GM19240 (cell line): ENCODE results near the gene EXOC3L2.
A peak's percentile ranks its signal among the peaks of the same experiment; 100 is the strongest.

ENCODE experiments used
- DNase-seq: peaks from one replicate; pipeline ENCODE4 v3.0.0; 2011; ENCODE audit warnings: low spot score; ENCODE audit not compliant: insufficient read length

Gene EXOC3L2

GRCh38 chr19:45180936-45181335 is 64.3 kb downstream of the EXOC3L2 start:
- DNase-seq: no peak

GRCh38 chr19:45179892-45180370 is 65.3 kb downstream of the EXOC3L2 start:
- no peak for DNase-seq

- no peak for DNase-seq
These were observed 65.9 kb downstream of the EXOC3L2 start for GRCh38 chr19:45179072-45179891.

- peak; percentile 97 for DNase-seq
These were observed 66.7 kb downstream of the EXOC3L2 start, which contains the start of gene BLOC1S3 for GRCh38 chr19:45178262-45179071. Gene BLOC1S3, plus strand, starts transcription at chr19:45178784. Its CDS starts 513 bp downstream, at chr19:45179297.

GRCh38 chr19:45177817-45178261 is 67.4 kb downstream of the EXOC3L2 start, which contains the start of gene TRAPPC6A:
Gene TRAPPC6A, minus strand, starts transcription at chr19:45178237. Its CDS starts 19 bp downstream, at chr19:45178218.
- no peak for DNase-seq

GRCh38 chr19:45175515-45176345 is 69.5 kb downstream of the EXOC3L2 start:
- no peak for DNase-seq

- DNase-seq: no peak
These were observed 71.4 kb downstream of the EXOC3L2 start for GRCh38 chr19:45173816-45174215.

GRCh38 chr19:45172611-45173208 is 72.5 kb downstream of the EXOC3L2 start:
- DNase-seq: no peak

- DNase-seq: no peak
These were observed 73.0 kb downstream of the EXOC3L2 start for GRCh38 chr19:45172173-45172572.

- no peak for DNase-seq
These were observed 74.0 kb downstream of the EXOC3L2 start for GRCh38 chr19:45171211-45171623.

- no peak for DNase-seq
These were observed 74.8 kb downstream of the EXOC3L2 start for GRCh38 chr19:45170146-45171106.

GRCh38 chr19:45169602-45170001 is 75.6 kb downstream of the EXOC3L2 start:
- DNase-seq: no peak

- no peak for DNase-seq
These were observed 76.3 kb downstream of the EXOC3L2 start for GRCh38 chr19:45168767-45169351.

- DNase-seq: no peak
These were observed 78.4 kb downstream of the EXOC3L2 start for GRCh38 chr19:45166723-45167252.

GRCh38 chr19:45164577-45165335 is 80.5 kb downstream of the EXOC3L2 start:
- DNase-seq: no peak

- DNase-seq: no peak
These were observed 81.3 kb downstream of the EXOC3L2 start for GRCh38 chr19:45163751-45164460.

- DNase-seq: no peak
These were observed 82.1 kb downstream of the EXOC3L2 start for GRCh38 chr19:45163156-45163555.
